Mesodermal cell (in vitro differentiated cells): Measurements from ENCODE around the gene LNPEP.

Experiments used
- H3K27ac ChIP-seq: 2 replicates; pipeline ENCODE4 v1.7.0; 2013; ENCODE audit warnings: mild to moderate bottlenecking, low read depth, low read length, moderate library complexity; ENCODE audit not compliant: severe bottlenecking
- H3K36me3 ChIP-seq: 2 replicates; pipeline ENCODE4 v1.7.1; 2013; ENCODE audit warnings: mild to moderate bottlenecking, low read length, moderate library complexity; ENCODE audit not compliant: control insufficient read depth, insufficient read depth
- H3K4me1 ChIP-seq: one replicate; pipeline ENCODE4 v1.7.1; 2013; ENCODE audit warnings: mild to moderate bottlenecking, low read length; ENCODE audit not compliant: insufficient read depth, control insufficient read depth, poor library complexity, severe bottlenecking
- H3K4me3 ChIP-seq: 2 replicates; pipeline ENCODE4 v1.7.0; 2013; ENCODE audit warnings: low read length, control low read depth, mild to moderate bottlenecking; ENCODE audit not compliant: insufficient read depth, poor library complexity, severe bottlenecking; ENCODE audit errors: extremely low read depth
- H3K9me3 ChIP-seq: 2 replicates; pipeline ENCODE4 v1.7.1; 2013; ENCODE audit warnings: mild to moderate bottlenecking, low read length, moderate library complexity; ENCODE audit not compliant: control insufficient read depth
- WGBS, 2 experiments: methylation state at CpG; one replicate each; pipeline ENCODE4 v1.1.5; 2013; ENCODE audit warnings: missing lambda C conversion rate in 2 of 2; ENCODE audit not compliant: insufficient coverage in 2 of 2; 5-methylcytosine and 5-hydroxymethylcytosine counted together

LNPEP gene

GRCh38 chr5:96958977-96959376 lies 23.1 kb downstream of the LNPEP start:
- Histone ChIP-seq H3K4me3 (no peak overlapping the region), H3K36me3 (no peaks in the 10 kb centered on the region), H3K27ac (no peak overlapping the region), H3K4me1 (peaks cover 22% of the 10 kb centered on the region), H3K9me3 (no peaks in the 10 kb centered on the region)
- 100% methylated on average over 1 to 2 of the region's 5 CpGs for WGBS, 2 experiments

DNA sequence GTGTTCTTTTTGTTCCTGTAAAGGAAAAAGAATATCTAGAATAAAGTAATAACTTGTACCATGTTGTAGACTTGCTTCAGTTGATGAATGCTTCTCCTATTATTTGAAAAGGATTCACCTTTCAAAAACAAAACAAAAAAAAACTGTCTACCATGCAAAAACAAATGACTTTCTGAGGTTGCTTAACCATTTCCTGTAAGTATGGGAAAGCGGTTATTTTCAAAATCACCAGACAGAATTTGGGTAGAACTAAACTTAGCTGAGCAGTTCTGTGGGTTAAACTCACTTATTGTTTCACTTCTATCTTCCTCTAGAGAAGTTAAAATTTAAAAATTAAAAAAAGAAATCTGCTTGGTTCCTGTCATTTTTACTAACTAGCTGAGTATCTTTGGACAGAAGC lies 25.2 kb downstream of the LNPEP start:
- Histone ChIP-seq H3K4me1 (peaks cover 22% of the 10 kb centered on the region), H3K27ac (no peak overlapping the region), H3K36me3 (no peaks in the 10 kb centered on the region), H3K9me3 (no peaks in the 10 kb centered on the region), H3K4me3 (no peak overlapping the region)
- 80% methylated on average over 1 of the region's 1 CpG; no CpG with 5 or more reads in 1 of the 2 experiments for WGBS, 2 experiments

DNA sequence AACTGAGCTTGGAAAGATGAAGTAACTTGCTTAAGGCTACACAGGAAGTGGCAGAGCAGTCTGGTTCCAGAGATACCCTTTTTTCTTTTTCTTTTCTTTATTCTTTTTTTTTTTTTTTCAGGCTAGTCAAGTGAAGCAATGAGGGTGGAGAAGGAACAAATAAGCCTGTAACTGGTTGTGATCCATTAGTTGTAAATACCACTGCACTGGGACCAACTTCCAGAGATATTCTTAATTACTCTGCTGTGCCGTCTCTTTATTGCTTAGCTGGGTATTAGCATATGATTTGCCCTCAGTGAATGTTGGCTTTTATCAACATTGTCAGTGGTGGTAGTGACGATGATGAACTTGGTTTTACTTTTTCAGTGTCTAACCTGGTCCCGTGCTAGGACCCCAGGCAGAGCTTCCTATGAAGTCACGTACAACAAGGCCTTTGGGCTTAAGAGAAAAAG lies 26.7 kb downstream of the LNPEP start:
- Histone ChIP-seq H3K27ac (peak overlapping the region; percentile 26), H3K36me3 (no peaks in the 10 kb centered on the region), H3K4me3 (no peak overlapping the region), H3K9me3 (no peaks in the 10 kb centered on the region), H3K4me1 (peaks cover 21% of the 10 kb centered on the region)
- WGBS, 2 experiments = 92 to 100% methylated on average over 2 to 3 of the region's 4 CpGs

- H3K27ac ChIP-seq = no peak overlapping the region
- H3K9me3 ChIP-seq = no peaks in the 10 kb centered on the region
- no peak overlapping the region for H3K4me3 ChIP-seq
- H3K4me1 ChIP-seq = peaks cover 27% of the 10 kb centered on the region
- WGBS, 2 experiments = 88 to 100% methylated on average over 2 of the region's 3 CpGs
- no peaks in the 10 kb centered on the region for H3K36me3 ChIP-seq
Measured at GRCh38 chr5:96963267-96963666, 27.4 kb downstream of the LNPEP start.

DNA sequence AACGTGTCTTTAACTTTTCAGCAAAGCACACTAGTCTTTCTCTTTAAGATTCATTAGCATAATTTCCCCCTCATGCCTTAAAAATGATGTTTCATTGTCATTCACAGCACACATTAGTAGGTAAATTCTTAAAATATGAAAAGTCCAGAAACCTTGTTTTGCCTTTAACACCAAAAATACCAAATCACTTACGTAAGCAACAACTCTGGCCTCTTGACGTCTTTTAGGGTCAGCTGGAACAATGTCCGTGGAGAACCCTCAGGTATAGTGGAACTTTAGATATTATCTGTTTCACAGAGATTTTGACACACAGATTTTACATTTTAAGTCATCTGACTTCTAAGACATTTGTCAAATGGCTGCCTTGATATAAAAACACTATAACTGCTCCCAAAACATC lies 30.9 kb downstream of the LNPEP start:
- Histone ChIP-seq H3K27ac (no peak overlapping the region), H3K4me3 (no peak overlapping the region), H3K9me3 (no peaks in the 10 kb centered on the region), H3K36me3 (no peaks in the 10 kb centered on the region), H3K4me1 (peaks cover 31% of the 10 kb centered on the region)
- 92% methylated on average over 3 of the region's 4 CpGs; no CpG with 5 or more reads in 1 of the 2 experiments for WGBS, 2 experiments

GRCh38 chr5:96967400-96967799 lies 31.5 kb downstream of the LNPEP start:
- H3K4me1 ChIP-seq = peaks cover 31% of the 10 kb centered on the region
- no peak overlapping the region for H3K27ac ChIP-seq
- H3K36me3 ChIP-seq = no peaks in the 10 kb centered on the region
- H3K4me3 ChIP-seq = no peak overlapping the region
- H3K9me3 ChIP-seq = no peaks in the 10 kb centered on the region
- WGBS, 2 experiments = no CpG with 5 or more reads among the region's 1 CpG

DNA sequence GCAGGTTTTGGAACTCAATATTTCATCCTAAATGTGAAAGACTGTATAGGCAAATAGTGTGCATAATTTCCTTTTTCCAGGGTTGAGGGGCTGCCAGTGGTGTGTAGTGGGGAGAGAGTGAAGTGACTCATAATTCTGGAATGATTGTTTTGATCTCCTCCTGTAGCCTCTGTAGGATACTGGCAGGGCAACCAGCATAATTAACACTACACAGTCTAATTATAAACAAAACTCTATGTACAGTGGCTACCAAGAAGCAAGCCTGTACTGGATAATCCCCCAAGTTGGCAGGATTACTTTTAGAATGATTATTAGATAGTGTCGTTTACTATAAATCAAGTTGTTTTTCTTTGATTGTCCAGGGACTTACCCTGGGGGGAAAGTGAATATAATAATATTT lies 32.2 kb downstream of the LNPEP start:
- WGBS, 2 experiments = 100% methylated on average over 1 of the region's 1 CpG; no CpG with 5 or more reads in 1 of the 2 experiments
- Histone ChIP-seq H3K4me1 (peaks cover 25% of the 10 kb centered on the region), H3K4me3 (no peak overlapping the region), H3K27ac (peak overlapping the region; percentile 78), H3K36me3 (no peaks in the 10 kb centered on the region), H3K9me3 (no peaks in the 10 kb centered on the region)

DNA sequence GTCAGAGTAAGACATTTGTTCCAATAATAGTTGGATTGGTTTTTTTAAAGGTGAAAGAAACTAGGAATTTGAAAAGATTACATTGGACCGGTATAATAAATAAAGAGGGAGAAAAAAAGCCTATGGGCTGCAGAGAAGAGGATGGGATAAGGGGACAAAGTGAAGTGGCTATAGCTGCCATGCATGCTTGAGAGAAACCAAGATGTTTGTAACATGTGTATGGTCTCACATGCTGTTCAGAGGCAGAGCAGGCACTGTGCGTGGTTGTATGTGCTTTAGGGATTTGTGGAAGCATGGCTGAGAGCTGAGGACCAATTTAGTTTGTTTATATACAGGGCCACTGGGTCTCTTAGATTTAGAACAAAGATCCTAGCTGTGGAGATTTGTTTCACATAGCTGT lies 32.7 kb downstream of the LNPEP start:
- Histone ChIP-seq H3K36me3 (no peaks in the 10 kb centered on the region), H3K27ac (peak overlapping the region; percentile 78), H3K9me3 (no peaks in the 10 kb centered on the region), H3K4me3 (no peak overlapping the region), H3K4me1 (peaks cover 19% of the 10 kb centered on the region)
- WGBS, 2 experiments = 79 to 95% methylated on average over 2 of the region's 2 CpGs

- peak overlapping the region; percentile 78 for H3K27ac ChIP-seq
- no peak overlapping the region for H3K4me3 ChIP-seq
- 75% methylated on average over 1 of the region's 2 CpGs; no CpG with 5 or more reads in 1 of the 2 experiments for WGBS, 2 experiments
Measured at GRCh38 chr5:96969366-96969765, 33.5 kb downstream of the LNPEP start.

GRCh38 chr5:96972599-96973334 lies 36.9 kb downstream of the LNPEP start:
- 89% methylated on average over 2 of the region's 5 CpGs; no CpG with 5 or more reads in 1 of the 2 experiments for WGBS, 2 experiments
- Histone ChIP-seq H3K9me3 (no peaks in the 10 kb centered on the region), H3K4me3 (no peak overlapping the region), H3K36me3 (no peaks in the 10 kb centered on the region), H3K4me1 (peaks cover 14% of the 10 kb centered on the region), H3K27ac (no peak overlapping the region)

More at GRCh38 chr5:96969366-96969765, 33.5 kb downstream of the LNPEP start:
- H3K4me1 ChIP-seq = peaks cover 18% of the 10 kb centered on the region
- no peaks in the 10 kb centered on the region for H3K9me3 ChIP-seq
- no peaks in the 10 kb centered on the region for H3K36me3 ChIP-seq
